Smooth muscle cell (in vitro differentiated cells): ENCODE measurements around the gene PTPRK. TPM values are rescaled to one million over a fixed set of nuclear protein-coding genes. Genes with fewer than 3 reads are reported as not detected.

Experiments used
- DNase-seq: peaks from one replicate; lab custom pipeline; 2025; ENCODE audit not compliant: unreplicated experiment; lab: John Stamatoyannopoulos, UW
- H2AFZ ChIP-seq: fragments of 200-600 bp; sonication (generic); 2 replicates; pipeline ENCODE4 v1.6.0; 2016; ENCODE audit warnings: antibody characterized with exemption, low read depth, mild to moderate bottlenecking
- H3F3A ChIP-seq: fragments of 200-600 bp; sonication (generic); 2 replicates; pipeline ENCODE4 v1.6.0; 2017; ENCODE audit warnings: antibody characterized with exemption, low read depth
- H3K27ac ChIP-seq: fragments of 200-600 bp; sonication (generic); 2 replicates; pipeline ENCODE4 v1.5.1; 2016; ENCODE audit warnings: low read depth, mild to moderate bottlenecking
- H3K27me3 ChIP-seq: fragments of 200-600 bp; sonication (generic); 2 replicates; pipeline ENCODE4 v1.6.1; 2016; ENCODE audit warnings: low read depth, mild to moderate bottlenecking
- H3K36me3 ChIP-seq: fragments of 200-600 bp; sonication (generic); 2 replicates; pipeline ENCODE4 v1.5.1; 2016; ENCODE audit warnings: low read depth
- H3K4me1 ChIP-seq: fragments of 200-600 bp; sonication (generic); 2 replicates; pipeline ENCODE4 v1.5.1; 2016; ENCODE audit warnings: low read depth
- H3K4me2 ChIP-seq: fragments of 200-600 bp; sonication (generic); 2 replicates; pipeline ENCODE4 v1.6.0; 2016; ENCODE audit warnings: mild to moderate bottlenecking
- H3K4me3 ChIP-seq: fragments of 200-600 bp; sonication (generic); 2 replicates; pipeline ENCODE4 v1.5.1; 2016; ENCODE audit warnings: mild to moderate bottlenecking
- H3K79me2 ChIP-seq: fragments of 200-600 bp; sonication (generic); 2 replicates; pipeline ENCODE4 v1.6.0; 2016; ENCODE audit warnings: low read depth, mild to moderate bottlenecking
- H3K9ac ChIP-seq: fragments of 200-600 bp; sonication (generic); 2 replicates; pipeline ENCODE4 v1.6.0; 2016; ENCODE audit warnings: low read depth
- H3K9me3 ChIP-seq: fragments of 200-600 bp; sonication (generic); replicated peaks from 2 replicates; pipeline ENCODE4 v1.5.1; 2016; ENCODE audit warnings: low read depth
- H4K20me1 ChIP-seq: fragments of 200-600 bp; sonication (generic); 2 replicates; pipeline ENCODE4 v1.6.0; 2016; ENCODE audit warnings: low read depth
- CTCF ChIP-seq: fragments of 200-600 bp; sonication (generic); IDR thresholded peaks from 2 replicates; pipeline ENCODE4 v1.5.1; 2017; ENCODE audit warnings: borderline replicate concordance, mild to moderate bottlenecking, antibody characterized with exemption; ENCODE audit not compliant: insufficient read depth, poor library complexity, severe bottlenecking
- WGBS: methylation state at CpG from one replicate; pipeline ENCODE4 v1.1.7; 2016; ENCODE audit warnings: low lambda C conversion rate; 5-methylcytosine and 5-hydroxymethylcytosine counted together
- polyA plus RNA-seq: library from polyadenylated mRNA; unstranded; fragments of >200 nt; fragmentation: Nextera tagmentation; extraction: Ambion mirVana; gene quantifications from 2 replicates; pipeline ENCODE4 v1.2.1, GENCODE V29; 2016
- total RNA-seq: library from RNA; depleted of rRNA; stranded (reverse); fragments of >200 nt; gene quantifications from 2 replicates; pipeline ENCODE4 v1.2.3, GENCODE V29; 2014

Gene PTPRK
- total and polyA plus RNA-seq, 2 experiments from 2014 or later: 21.7 to 50.4 TPM

GRCh38 chr6:128127650-128128049, 392.7 kb downstream of the PTPRK start:
- no peak overlapping the region for H2AFZ ChIP-seq
- no peak overlapping the region for H3K4me2 ChIP-seq
- no peaks in the 10 kb centered on the region for H3K79me2 ChIP-seq
- H3K9me3 ChIP-seq: no peaks in the 10 kb centered on the region
- peaks cover 25% of the 10 kb centered on the region for H4K20me1 ChIP-seq
- H3K36me3 ChIP-seq: no peaks in the 10 kb centered on the region
- H3F3A ChIP-seq: no peaks in the 10 kb centered on the region
- 92% methylated on average over 1 of the region's 1 CpG for WGBS
- H3K27me3 ChIP-seq: no peaks in the 10 kb centered on the region
- H3K4me3 ChIP-seq: no peak overlapping the region
- H3K27ac ChIP-seq: no peak overlapping the region
- TF ChIP-seq CTCF: no peak
- H3K9ac ChIP-seq: no peak overlapping the region
- H3K4me1 ChIP-seq: no peaks in the 10 kb centered on the region
- no peak for DNase-seq

GRCh38 chr6:128124713-128125112, 395.7 kb downstream of the PTPRK start:
- H4K20me1 ChIP-seq: peaks cover 16% of the 10 kb centered on the region
- H3K36me3 ChIP-seq: no peaks in the 10 kb centered on the region
- whole genome bisulfite sequencing: 19% methylated on average over 1 of the region's 1 CpG
- H3K79me2 ChIP-seq: no peaks in the 10 kb centered on the region
- no peak overlapping the region for H2AFZ ChIP-seq
- no peak for TF ChIP-seq CTCF
- H3K27me3 ChIP-seq: no peaks in the 10 kb centered on the region
- H3K9me3 ChIP-seq: no peaks in the 10 kb centered on the region
- no peaks in the 10 kb centered on the region for H3F3A ChIP-seq
- no peaks in the 10 kb centered on the region for H3K4me1 ChIP-seq
- H3K9ac ChIP-seq: no peak overlapping the region
- H3K4me3 ChIP-seq: no peak overlapping the region
- H3K27ac ChIP-seq: no peak overlapping the region
- H3K4me2 ChIP-seq: no peak overlapping the region
- no peak for DNase-seq

- H3K4me3 ChIP-seq: no peak overlapping the region
- peaks cover 30% of the 10 kb centered on the region for H4K20me1 ChIP-seq
- H2AFZ ChIP-seq: no peak overlapping the region
- H3K27me3 ChIP-seq: no peaks in the 10 kb centered on the region
- TF ChIP-seq CTCF: no peak
- no peak overlapping the region for H3K27ac ChIP-seq
- no peaks in the 10 kb centered on the region for H3K36me3 ChIP-seq
- DNase-seq: no peak
- no peaks in the 10 kb centered on the region for H3F3A ChIP-seq
- peaks cover 8% of the 10 kb centered on the region for H3K4me1 ChIP-seq
- 96% methylated on average over 2 of the region's 2 CpGs for WGBS
- H3K79me2 ChIP-seq: no peaks in the 10 kb centered on the region
- H3K9ac ChIP-seq: no peak overlapping the region
- H3K4me2 ChIP-seq: no peak overlapping the region
- H3K9me3 ChIP-seq: no peaks in the 10 kb centered on the region
Measured at GRCh38 chr6:128121610-128122009, 398.8 kb downstream of the PTPRK start.

GRCh38 chr6:128121190-128121589, 399.2 kb downstream of the PTPRK start:
- no peak for TF ChIP-seq CTCF
- Histone ChIP-seq H3K36me3 (no peaks in the 10 kb centered on the region), H4K20me1 (peaks cover 31% of the 10 kb centered on the region), H3K27me3 (no peaks in the 10 kb centered on the region), H3F3A (no peaks in the 10 kb centered on the region), H3K79me2 (no peaks in the 10 kb centered on the region), H3K27ac (no peak overlapping the region), H3K4me2 (no peak overlapping the region), H3K4me3 (no peak overlapping the region), H3K9ac (no peak overlapping the region), H3K9me3 (no peaks in the 10 kb centered on the region), H3K4me1 (peaks cover 8% of the 10 kb centered on the region), H2AFZ (no peak overlapping the region)
- DNase-seq: no peak
